C4-2B (cell line): Measurements from ENCODE around the gene MACROD1.

Experiments used
- H3K27ac ChIP-seq: fragments of 450-650 bp; 2 replicates; pipeline ENCODE4 v1.5.1; 2017
- CTCF ChIP-seq: fragments of 450-650 bp; conservative IDR thresholded peaks from 2 replicates; pipeline ENCODE4 v1.5.1; 2017; ENCODE audit warnings: mild to moderate bottlenecking
- ZFX ChIP-seq: fragments of 450-650 bp; IDR thresholded peaks from 2 replicates; pipeline ENCODE4 v1.6.1; 2017

MACROD1 gene

GRCh38 chr11:64065712-64066111, 100.2 kb downstream of the MACROD1 start:
- H3K27ac ChIP-seq, result no peak overlapping the region
- TF ChIP-seq ZFX, result no peak
- TF ChIP-seq CTCF, result no peak

DNA sequence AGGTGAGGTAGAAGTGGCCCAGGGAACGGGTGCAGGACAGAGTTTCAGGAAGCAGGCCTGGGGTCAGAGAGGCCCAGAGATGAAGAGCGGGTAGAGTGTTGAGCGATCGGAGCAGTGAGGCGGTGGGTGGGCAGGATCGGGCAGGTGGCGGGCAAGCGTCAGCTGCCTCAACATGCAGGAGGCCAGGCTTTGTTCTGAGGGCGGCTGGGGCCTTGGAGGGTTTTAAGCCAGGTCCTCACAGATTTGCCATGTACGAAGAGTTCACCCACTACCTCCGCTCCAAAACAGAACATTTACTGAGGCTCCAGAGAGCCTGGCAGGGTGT, 100.8 kb downstream of the MACROD1 start:
- TF ChIP-seq ZFX, result no peak
- no peak for TF ChIP-seq CTCF
- H3K27ac ChIP-seq, result no peak overlapping the region

GRCh38 chr11:64064374-64065140, 101.4 kb downstream of the MACROD1 start:
- H3K27ac ChIP-seq, result no peak overlapping the region
- TF ChIP-seq ZFX (no peak), CTCF (no peak)

- no peak overlapping the region for H3K27ac ChIP-seq
- TF ChIP-seq CTCF, result no peak
- no peak for TF ChIP-seq ZFX
Observed at GRCh38 chr11:64063777-64064176, 102.1 kb downstream of the MACROD1 start.

GRCh38 chr11:64062185-64063039, 103.5 kb downstream of the MACROD1 start:
- TF ChIP-seq CTCF (no peak), ZFX (no peak)
- H3K27ac ChIP-seq, result no peak overlapping the region

DNA sequence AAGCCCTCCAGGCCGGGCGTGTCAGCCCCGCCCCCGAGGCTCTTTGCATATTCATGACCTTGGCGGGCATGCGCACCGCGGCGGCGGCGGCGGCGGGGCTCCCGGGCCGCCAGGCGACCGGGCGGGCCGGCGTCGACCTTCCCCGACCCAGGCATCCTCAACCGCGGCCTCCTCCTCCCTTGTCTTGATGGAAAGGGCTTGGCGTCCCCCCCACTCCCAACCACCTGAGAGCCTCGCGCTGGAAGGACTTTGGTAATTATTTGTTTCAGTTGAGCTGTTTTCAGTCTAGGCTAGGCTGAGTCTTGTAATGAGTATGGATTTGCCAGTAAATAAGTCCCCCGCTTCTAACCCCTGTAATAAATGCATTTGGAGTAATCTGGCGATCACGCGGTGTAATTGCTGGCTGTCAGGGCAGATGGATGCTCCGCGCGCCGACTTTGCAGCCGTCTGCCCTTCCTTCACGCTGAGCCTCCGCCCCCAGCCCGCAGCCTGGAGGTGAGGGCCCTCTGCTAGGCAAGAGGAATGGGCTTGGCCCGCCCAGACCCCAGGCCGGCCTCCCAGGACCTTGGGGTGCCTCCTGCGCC, 105.0 kb downstream of the MACROD1 start:
- no peak overlapping the region for H3K27ac ChIP-seq
- no peak for TF ChIP-seq ZFX
- TF ChIP-seq CTCF, result no peak

DNA sequence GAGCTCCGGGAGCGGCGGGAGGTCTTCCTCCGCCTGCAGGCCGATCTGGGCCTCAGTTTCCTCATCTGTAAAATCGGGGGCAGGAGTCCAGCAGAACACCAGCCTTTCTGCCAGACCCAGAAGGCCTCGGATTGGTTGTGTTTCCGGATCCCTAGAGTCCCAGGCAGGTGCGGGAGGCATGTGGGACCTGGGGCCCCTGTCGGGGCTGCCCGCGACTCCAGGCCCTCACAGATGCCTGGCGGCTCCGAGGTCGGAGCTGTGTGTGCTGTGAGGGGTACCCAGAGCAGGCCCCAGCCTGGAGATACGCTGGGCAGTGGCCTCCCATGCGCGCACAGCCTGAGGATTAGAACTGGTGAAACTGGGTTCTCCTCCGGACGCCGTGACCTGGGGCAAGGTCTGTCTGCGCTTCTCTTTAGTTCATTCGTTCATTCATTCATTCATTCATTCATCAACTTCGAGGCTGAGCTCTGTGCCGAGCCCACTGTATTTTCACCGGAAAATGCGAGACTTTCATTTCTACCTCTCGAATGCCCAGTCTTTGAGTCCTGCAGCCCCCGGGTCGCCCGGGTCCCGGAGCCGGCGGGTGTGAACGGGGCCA, 105.6 kb downstream of the MACROD1 start:
- no peak for TF ChIP-seq ZFX
- TF ChIP-seq CTCF, result no peak

More for the DNA sequence above, 105.6 kb downstream of the MACROD1 start:
- H3K27ac ChIP-seq, result no peak overlapping the region
